ENCODE results near the gene MSMO1.

- TF ChIP-seq, protein P1, sequence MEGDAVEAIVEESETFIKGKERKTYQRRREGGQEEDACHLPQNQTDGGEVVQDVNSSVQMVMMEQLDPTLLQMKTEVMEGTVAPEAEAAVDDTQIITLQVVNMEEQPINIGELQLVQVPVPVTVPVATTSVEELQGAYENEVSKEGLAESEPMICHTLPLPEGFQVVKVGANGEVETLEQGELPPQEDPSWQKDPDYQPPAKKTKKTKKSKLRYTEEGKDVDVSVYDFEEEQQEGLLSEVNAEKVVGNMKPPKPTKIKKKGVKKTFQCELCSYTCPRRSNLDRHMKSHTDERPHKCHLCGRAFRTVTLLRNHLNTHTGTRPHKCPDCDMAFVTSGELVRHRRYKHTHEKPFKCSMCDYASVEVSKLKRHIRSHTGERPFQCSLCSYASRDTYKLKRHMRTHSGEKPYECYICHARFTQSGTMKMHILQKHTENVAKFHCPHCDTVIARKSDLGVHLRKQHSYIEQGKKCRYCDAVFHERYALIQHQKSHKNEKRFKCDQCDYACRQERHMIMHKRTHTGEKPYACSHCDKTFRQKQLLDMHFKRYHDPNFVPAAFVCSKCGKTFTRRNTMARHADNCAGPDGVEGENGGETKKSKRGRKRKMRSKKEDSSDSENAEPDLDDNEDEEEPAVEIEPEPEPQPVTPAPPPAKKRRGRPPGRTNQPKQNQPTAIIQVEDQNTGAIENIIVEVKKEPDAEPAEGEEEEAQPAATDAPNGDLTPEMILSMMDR (IDR thresholded peaks at IDR 0.05), result no peak
- no peak for TF ChIP-seq POLR2A (IDR thresholded peaks at IDR 0.05)
These were observed 56.2 kb downstream of the MSMO1 start for GRCh38 chr4:165383591-165384073.

Data from tibial nerve (tissue), 3 donors.